Right atrium auricular region (tissue), 2 donors: ENCODE measurements around the gene SERPINE3. TPM values are rescaled to one million over a fixed set of nuclear protein-coding genes. Genes with fewer than 3 reads are reported as not detected.

ENCODE experiments used
- DNase-seq: peaks from one replicate; pipeline ENCODE4 v3.0.0-alpha.2; 2019; ENCODE audit warnings: low spot score
- H3K27ac ChIP-seq, 2 donors: fragments of 200-600 bp; sonication (generic); 1 replicate in 1 of 2; 2 replicates in 1 of 2; pipeline ENCODE4 v1.5.1; 2016 to 2019
- H3K27me3 ChIP-seq, 2 donors: fragments of 200-600 bp; sonication (generic); one replicate each; pipeline versions ENCODE4 v1.5.1 to v1.6.0; 2017 to 2019
- H3K36me3 ChIP-seq: fragments of 200-600 bp; sonication (generic); one replicate; pipeline ENCODE4 v1.5.1; 2016
- H3K4me1 ChIP-seq, 2 donors: fragments of 200-600 bp; sonication (generic); one replicate each; pipeline versions ENCODE4 v1.5.1 to v1.6.0; 2017 to 2019
- H3K4me3 ChIP-seq, 2 donors: fragments of 200-600 bp; sonication (generic); 1 replicate in 1 of 2; 2 replicates in 1 of 2; pipeline ENCODE4 v1.5.1; 2017 to 2019; ENCODE audit warnings: mild to moderate bottlenecking in 1 of 2, moderate library complexity in 1 of 2
- H3K9me3 ChIP-seq, 2 donors: fragments of 200-600 bp; sonication (generic); one replicate each; pipeline ENCODE4 v1.5.1; 2019
- total RNA-seq, 2 donors: library from RNA; depleted of rRNA; stranded (reverse); fragments of >200 nt; gene quantifications; one replicate each; pipeline ENCODE4 v1.1.0, GENCODE V29; 2016
- TF ChIP-seq, protein P1 (sequence below), 2 donors: fragments of 200-600 bp; sonication (generic); IDR thresholded peaks; one replicate each; pipeline ENCODE4 v1.5.1; 2019; ENCODE audit warnings: antibody characterized with exemption in 2 of 2

Gene SERPINE3
- total RNA-seq, 2 donors from 2014 or later: not detected

GRCh38 chr13:51342706-51343105 lies 3.2 kb downstream of the SERPINE3 start:
- no peak overlapping the region for H3K27ac ChIP-seq
- H3K4me3 ChIP-seq: no peak overlapping the region
- no peak for DNase-seq
- TF ChIP-seq, protein P1, sequence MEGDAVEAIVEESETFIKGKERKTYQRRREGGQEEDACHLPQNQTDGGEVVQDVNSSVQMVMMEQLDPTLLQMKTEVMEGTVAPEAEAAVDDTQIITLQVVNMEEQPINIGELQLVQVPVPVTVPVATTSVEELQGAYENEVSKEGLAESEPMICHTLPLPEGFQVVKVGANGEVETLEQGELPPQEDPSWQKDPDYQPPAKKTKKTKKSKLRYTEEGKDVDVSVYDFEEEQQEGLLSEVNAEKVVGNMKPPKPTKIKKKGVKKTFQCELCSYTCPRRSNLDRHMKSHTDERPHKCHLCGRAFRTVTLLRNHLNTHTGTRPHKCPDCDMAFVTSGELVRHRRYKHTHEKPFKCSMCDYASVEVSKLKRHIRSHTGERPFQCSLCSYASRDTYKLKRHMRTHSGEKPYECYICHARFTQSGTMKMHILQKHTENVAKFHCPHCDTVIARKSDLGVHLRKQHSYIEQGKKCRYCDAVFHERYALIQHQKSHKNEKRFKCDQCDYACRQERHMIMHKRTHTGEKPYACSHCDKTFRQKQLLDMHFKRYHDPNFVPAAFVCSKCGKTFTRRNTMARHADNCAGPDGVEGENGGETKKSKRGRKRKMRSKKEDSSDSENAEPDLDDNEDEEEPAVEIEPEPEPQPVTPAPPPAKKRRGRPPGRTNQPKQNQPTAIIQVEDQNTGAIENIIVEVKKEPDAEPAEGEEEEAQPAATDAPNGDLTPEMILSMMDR (IDR thresholded peaks at IDR 0.05): no peak
- no peaks in the 10 kb centered on the region for H3K27me3 ChIP-seq
- no peaks in the 10 kb centered on the region for H3K36me3 ChIP-seq
- H3K4me1 ChIP-seq: no peaks in the 10 kb centered on the region
- H3K9me3 ChIP-seq: no peaks in the 10 kb centered on the region

- no peak for DNase-seq
- Histone ChIP-seq H3K4me1 (peaks cover 0 to 2% of the 10 kb centered on the region in 2 donors), H3K4me3 (no peak overlapping the region), H3K27me3 (no peaks in the 10 kb centered on the region), H3K36me3 (no peaks in the 10 kb centered on the region), H3K9me3 (no peaks in the 10 kb centered on the region), H3K27ac (no peak overlapping the region)
- TF ChIP-seq, protein P1 (IDR thresholded peaks at IDR 0.05): no peak
Observed at GRCh38 chr13:51343475-51343874, 4.0 kb downstream of the SERPINE3 start.

DNA sequence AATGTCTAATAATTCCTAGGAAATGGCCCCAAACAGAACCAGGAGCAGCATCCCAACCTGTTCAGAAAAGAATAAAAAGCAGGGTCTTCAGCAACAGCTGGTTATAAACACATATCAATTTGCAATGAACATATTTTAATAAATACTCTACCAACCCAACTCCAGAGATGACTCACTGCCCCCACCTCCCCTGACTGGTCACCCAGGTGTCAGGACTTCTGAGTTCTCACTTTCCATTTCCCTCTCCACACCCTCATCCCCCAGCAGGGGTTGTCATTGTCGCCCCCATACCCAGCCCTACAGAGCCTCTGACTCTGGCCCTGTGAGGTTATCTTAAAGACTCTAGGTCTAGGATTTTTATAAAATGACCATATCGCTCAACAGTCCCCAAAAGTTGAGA lies 6.9 kb downstream of the SERPINE3 start:
- no peak for DNase-seq
- peaks cover 0 to 8% of the 10 kb centered on the region in 2 donors for H3K4me1 ChIP-seq
- TF ChIP-seq, protein P1 (IDR thresholded peaks at IDR 0.05): no peak
- no peak overlapping the region for H3K27ac ChIP-seq
- H3K36me3 ChIP-seq: no peaks in the 10 kb centered on the region
- no peak overlapping the region for H3K4me3 ChIP-seq
- no peaks in the 10 kb centered on the region for H3K9me3 ChIP-seq
- no peaks in the 10 kb centered on the region for H3K27me3 ChIP-seq

- Histone ChIP-seq H3K4me1 (peaks cover 0 to 8% of the 10 kb centered on the region in 2 donors), H3K9me3 (no peaks in the 10 kb centered on the region), H3K36me3 (no peaks in the 10 kb centered on the region), H3K27ac (no peak overlapping the region), H3K4me3 (no peak overlapping the region), H3K27me3 (no peaks in the 10 kb centered on the region)
- no peak for DNase-seq
- TF ChIP-seq, protein P1 (IDR thresholded peaks at IDR 0.05): no peak
Observed at GRCh38 chr13:51347099-51347498, 7.6 kb downstream of the SERPINE3 start.

- Histone ChIP-seq H3K4me1 (peaks cover 0 to 8% of the 10 kb centered on the region in 2 donors), H3K4me3 (no peak overlapping the region), H3K27me3 (no peaks in the 10 kb centered on the region), H3K27ac (no peak overlapping the region), H3K36me3 (no peaks in the 10 kb centered on the region), H3K9me3 (no peaks in the 10 kb centered on the region)
- no peak for DNase-seq
- TF ChIP-seq, protein P1 (IDR thresholded peaks at IDR 0.05): no peak
Observed at GRCh38 chr13:51348069-51348967, 8.8 kb downstream of the SERPINE3 start.
